HG02973 (cell line): ENCODE measurements around the gene CTXN1.
A peak's percentile ranks its signal among the peaks of the same experiment; 100 is the strongest.
"Not testable (repeated sequence)": the region's sequence is repeated elsewhere in the genome, so short reads cannot be mapped to it uniquely, and the experiment has no call there.

Experiments
- ATAC-seq: cut with Tn5 transposase; IDR thresholded peaks from one replicate; pipeline ENCODE4 v1.9.1; 2021; ENCODE audit warnings: moderate library complexity; ENCODE audit not compliant: unreplicated experiment

The CTXN1 gene

DNA sequence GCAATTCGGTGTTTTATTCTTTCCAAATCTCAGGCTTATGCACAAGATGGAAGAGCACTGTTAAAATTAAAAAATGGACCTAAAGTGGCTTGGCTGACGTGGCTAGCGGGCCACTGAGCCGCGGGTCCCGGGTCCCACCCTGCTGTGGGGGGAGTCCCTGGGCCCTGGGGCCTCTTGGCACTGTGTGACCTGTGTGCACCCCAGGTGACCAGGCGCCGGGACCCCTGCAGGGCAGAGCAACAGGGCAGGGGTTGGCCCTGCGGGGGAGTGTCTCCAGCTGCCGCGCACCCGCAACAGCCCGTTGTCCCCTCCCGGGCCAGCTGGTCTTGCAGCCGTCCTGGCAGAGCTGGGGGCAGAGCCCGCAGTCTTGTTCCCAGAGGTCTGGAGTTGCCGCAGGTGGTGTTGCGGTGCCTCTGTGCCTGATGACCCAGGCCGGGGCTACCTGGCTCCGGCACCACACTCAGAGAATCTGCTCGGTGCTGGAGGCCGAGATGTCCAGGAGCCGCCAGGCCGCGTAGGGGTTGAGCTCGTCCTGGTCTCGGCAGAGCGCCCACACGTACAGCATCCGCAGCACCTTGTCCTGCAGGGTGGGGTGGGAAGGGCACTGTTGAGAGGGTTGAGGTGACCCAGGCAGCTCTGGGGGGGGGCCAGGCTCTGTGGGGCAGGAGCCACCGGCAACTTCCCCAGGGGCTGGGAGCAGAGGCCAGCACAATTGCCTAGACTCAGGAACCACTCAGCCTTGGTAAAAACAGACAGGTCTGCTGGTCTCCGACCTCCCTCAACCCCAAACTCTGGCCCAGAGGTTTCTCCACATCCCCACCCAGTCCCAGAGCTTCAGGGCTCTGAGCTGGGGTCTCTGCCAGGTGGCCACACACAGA is 1.0 kb upstream of the CTXN1 start:
- ATAC-seq: no peak

DNA sequence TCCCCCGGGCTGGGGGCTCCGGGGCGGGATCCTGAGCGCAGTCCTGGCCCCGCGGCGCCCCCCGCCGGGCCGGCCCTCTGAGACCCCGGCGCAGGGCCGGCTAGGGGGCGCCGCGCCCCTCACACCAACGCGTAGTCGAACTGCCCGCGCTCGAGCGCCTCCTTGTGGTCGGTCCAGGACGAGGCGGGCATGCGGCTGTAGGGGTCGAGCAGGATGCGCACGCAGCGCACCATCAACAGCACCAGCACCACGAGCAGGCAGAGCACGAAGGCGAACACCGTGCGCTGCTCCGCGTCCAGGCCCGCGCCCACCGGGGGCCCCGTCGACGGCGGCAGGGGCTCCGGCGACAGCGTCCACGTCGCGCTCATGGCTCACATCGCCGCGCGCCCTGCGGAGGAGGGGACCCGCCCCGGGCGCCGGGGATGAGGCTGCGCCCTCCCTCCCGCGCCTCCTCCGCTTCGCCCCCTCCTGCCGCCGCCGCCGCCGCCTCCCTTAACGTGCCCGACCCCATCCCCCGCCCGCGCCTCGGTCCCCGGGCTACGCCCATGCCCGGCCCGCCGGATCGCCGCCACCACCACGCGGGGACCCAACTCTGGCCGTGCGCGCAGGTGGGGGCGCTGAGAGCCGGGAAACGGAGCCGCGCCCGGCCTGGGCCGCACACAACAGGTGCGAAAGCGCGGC is 624 bp downstream of the CTXN1 start:
- ATAC-seq: no peak

DNA sequence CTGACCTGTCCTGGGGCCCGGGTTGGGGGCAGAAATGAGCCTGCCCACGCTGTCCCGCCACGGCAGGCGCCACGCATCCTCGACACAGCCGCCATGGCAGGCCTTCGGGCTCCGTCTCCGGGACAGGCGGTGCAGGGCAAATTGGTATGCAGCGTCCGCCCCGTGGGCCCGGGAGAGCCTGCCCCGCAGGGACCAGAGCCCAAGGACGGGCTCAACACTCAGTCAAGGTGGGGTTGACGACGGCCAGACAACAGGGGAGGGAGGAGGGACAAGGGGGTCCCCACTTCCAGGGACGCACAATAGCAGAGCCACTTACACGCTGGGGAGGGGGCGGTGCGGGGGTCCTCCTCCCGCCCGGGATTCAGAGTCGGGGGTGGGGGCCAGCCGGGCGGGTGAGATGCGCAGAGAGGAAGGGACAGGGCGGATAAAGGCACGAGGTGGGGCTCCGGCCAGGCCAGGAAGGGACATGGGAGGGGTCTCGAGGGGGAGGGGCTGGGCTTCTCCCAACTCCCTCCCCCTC is 1.2 kb downstream of the CTXN1 start:
- ATAC-seq: no peak

DNA sequence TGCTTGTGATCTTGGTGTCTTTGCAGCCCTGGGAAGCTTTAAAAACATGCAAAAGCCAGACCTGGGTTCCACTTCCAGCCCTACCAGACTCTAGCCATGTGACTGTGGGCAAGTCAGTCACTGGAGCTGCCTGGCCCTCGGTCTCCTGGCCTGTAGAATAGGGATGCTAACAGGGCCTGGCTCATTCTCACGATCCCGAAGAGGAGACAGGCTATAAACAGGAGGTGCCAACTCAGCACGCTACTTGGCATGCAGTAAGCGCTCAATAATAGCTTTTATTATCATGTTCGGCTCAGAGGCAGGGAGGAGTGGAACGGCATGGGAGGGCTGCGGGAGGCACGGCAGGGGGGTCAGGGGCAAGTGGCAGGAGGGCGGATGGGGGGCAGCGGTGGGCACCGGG is 1.7 kb downstream of the CTXN1 start:
- ATAC-seq: no peak

DNA sequence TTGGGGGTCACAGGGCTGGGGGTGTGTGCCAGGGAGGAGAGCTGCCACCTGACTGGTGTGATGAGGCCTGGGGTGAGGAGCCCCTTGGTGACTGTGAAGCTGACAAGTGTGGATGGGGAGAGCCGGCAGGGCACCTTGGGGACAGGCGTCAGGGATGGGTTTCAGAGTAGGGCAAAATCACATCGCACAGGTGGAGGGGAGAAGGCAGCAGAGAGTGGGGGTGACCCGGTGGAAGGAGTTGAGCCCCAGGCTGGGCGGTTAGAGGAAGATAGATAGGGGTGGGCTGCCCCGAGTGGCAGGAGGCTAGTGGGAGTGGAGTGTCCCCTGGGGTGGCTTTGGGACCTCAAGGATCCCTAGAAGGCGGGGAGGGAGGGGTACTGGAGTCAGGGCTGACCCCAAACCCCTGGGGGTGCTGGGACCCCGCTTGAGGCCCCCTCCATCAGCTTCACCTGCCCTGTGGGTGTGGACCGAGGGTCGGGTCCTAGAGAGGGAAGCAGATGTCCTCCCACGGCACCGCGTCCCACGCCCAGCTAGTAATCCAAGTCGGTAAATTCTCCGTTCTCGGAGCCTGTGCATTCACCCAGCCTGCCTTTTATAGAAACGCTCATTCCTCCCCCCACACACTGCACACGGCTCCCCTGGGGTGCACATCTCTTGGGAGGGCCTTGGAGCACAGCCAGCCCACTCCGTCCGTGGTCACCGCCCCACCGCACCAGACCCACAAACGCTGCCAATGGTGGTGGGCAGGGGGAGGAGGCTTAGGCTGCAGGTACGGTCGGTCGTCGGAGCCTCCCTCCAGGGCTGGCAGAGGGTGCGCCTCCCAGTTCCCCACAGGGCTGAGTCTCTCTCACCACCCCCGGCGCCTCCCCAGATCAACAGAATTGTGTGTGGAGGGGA is 2.4 kb downstream of the CTXN1 start:
- ATAC-seq: no peak

DNA sequence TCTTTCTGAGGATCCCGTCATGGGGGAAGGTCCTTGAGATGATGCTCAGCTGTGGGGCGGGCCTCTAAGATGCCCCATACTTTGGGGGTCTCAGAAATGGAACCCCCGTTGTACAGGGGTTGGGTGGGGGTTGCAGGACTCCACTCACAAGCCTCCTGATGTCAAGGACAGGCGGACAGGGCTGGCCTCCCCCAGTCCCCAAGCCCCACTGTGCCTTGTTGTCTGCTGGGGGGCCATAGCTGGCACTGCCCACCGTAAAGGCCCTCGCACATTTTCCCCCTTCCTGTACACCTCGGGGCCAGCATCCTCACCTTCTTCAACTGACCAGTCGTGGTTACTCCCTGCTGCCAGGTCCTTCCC is 3.1 kb downstream of the CTXN1 start:
- ATAC-seq: no peak

DNA sequence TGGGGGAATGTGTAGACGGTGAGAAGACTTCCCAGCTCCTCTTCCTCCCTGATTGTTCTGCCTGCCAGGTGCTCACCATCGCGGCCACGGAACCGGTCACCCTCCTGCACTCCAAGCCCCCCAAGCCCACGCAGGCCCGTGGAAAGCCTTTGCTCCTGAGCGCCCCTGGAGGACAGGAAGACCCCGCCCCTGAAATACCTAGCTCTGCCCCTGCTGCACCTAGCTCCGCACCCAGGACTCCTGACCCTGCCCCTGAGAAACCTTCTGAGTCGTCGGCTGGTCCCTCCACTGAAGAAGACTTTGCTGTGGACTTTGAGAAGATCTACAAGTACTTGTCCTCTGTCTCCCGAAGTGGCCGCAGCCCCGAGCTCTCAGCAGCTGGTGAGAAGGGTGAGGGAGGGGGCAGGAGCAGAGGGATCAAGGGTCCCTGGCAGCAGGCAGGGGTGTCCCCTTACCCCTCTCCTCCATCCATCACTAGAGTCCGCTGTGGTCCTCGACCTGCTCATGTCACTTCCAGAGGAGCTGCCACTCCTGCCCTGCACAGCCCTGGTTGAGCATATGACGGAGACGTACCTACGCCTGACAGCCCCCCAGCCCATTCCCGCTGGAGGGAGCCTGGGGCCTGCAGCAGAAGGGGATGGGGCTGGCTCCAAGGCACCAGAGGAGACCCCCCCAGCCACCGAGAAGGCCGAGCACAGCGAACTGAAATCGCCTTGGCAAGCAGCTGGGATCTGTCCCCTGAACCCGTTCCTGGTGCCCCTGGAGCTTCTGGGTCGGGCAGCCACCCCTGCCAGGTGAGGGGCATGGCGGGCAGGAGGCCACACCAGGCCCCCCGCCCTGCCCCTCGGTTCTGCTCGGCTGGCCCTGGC is 3.7 kb downstream of the CTXN1 start:
- ATAC-seq: no peak

DNA sequence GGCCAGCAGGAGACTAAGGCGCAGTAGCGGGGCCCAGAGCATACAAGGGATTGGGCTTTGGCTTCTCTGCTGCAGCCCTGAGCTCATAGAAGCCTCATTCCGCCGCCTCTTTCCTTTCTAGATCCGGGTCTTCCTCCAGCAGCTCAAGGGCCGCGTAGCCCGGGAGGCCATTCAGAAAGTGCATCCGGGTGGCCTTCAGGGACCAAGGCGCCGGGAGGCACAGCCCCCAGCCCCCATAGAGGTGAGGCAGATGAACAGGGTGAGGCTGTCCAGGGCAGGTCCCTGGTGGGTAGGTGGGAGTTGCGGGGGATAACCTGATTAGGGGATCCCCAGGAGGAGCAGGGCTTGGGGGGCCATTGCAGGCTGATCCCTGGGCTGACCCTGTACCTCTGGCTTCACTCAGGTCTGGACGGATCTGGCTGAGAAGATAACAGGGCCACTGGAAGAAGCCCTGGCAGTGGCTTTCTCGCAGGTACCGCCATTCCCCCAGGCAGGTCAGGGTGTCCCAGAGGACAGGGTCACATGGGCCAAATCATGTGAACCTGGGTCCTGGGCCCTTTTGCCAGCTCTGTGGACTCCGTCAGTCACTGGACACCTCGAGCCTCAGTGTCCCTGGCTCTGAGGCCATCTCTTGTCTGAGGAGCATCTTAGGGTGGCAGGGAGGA is 4.5 kb downstream of the CTXN1 start:
- no peak for ATAC-seq

DNA sequence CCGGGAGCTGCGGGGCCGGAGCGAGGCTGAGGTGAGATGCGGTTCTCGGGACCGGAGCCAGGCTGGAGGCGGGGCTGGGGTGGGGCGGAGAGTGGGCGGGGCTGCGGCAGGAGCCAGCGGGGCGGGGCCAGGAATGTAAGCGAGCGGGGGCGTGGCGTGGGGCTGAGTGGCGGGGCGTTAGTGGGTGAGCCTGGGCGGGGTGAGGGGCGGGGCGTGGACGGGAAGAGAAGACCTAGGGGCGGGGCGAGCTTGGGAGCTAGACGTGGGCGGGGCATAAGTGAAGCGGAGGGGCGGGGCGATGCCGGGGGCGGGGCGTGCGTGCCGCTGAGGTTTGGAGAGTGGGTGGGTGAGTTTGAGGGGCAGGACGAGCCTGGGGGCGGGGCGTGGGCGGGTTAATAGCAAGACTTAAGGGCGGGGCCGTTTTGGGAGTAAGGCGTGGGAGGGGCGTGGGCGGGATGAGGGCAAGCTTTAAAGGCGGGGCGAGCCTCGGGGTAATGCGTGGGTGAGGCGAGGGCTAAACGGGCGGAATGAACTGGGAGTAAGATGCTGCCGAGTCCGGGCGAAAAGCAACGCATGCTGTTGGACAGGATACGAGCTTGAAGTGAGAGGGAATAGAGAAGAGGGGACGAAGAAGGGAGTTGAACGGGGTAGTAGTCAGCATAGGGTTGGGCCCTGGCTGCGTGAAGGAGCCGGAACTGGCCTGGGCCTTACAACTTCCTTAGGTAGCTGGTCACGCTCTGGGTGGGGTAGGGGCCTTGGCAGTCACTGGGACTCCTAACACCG is 5.2 kb downstream of the CTXN1 start:
- peak; percentile 31 for ATAC-seq

DNA sequence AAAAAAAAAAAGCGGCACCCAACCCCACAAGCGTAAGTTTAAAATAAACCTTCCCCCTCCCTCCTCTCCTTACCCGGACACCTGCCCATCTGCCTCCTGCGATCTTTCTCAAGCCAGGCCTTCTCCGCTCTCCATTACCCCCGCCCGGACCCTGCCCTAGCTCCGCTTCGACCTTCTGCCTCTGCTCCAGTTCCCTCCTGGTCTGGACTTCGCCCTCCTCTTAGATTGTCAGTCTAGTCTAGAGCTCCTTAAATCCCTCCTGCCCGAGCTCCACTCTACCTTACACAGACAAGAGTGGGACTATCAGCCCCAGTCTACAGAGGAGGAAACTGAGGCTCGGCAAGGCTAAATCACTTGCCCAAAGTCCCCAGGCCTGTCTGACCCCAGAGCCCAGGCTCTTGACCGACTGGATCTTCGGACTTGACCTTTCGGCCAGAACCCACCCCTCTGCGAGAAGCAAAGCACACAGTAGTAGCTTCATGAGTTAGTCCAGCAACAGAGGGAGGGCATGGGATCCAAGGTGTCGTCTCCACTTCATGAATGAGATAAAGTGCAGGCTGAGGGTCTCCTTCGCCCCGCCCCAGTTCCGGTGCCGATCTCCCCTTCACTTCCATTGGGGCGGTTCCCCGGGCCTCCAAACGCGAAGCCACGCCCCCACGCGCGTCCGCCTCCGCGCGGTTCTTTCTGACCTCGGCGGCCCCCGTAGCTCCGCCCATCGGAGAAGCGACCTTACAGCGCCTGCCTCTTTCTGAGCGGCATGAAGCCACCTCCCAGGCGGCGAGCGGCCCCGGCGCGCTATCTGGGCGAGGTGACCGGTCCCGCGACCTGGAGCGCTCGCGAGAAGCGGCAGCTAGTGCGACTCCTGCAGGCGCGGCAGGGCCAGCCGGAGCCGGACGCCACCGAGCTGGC is 6.1 kb downstream of the CTXN1 start, which contains the start of gene SNAPC2:
TSS of gene SNAPC2 (plus strand) at position 729 of the 909 bp plus-strand sequence. CDS start at position 758, 29 bp downstream.
- ATAC-seq: peak; percentile 42

DNA sequence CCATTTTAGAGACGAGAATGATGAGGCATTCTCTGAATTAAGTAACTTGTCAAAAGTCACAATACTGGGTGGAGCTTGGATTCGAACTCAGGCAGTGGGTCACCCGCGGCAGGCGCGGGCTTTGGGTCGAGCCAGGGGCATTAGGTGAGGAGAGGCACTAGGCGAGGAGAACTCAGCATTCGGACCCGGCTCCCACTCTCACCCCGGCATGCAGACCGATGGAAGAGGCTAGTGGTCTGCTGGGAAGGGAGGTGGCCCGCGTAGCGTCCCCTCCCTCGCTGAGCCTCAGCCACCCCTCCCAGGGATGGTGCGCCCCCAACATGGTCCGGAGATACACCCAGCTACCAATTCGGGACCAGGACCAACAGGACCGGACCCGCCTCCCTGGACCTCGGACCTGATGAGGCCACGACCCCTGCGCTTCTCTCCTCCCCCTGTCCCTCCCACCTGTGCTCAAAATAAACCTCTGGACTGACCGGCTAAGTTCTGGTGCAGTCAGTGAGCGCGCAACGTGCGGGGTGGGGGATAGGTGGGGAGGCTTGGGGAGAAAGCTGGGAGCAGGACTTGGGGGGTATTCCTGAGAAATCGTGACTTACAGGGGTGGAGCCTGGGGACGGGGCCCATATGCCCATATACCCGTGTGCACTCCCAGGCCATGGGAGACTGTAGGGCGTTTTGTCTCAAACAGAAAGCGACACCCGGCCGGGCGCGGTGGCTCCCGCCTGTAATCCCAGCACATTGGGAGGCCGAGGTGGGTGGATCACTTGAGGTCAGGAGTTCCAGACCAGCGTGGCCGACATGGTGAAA is 7.1 kb downstream of the CTXN1 start:
- ATAC-seq: no peak

DNA sequence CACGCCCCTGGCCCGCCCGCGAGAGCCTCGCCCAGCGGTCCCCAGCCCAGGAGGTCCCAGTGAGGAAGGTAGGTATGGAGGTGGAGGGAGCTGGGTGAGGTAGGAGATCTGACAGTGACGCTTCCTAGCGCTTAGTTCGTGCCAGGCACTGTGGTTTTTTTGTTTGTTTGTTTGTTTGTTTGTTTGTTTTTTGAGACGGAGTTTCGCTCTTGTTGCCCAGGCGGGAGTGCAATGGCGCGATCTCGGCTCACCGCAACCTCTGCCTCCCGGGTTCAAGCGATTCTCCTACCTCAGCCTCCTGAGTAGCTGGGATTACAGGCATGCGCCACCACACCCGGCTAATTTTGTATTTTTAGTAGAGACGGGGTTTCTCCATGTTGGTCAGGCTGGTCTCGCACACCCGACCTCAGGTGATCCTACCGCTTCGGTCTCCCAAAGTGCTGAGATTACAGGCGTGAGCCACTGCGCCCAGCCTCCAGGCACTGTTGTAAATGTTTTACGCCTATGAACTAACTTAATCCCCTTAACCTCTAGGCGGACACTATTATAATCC is 7.8 kb downstream of the CTXN1 start:
- not testable (repeated sequence) for ATAC-seq

DNA sequence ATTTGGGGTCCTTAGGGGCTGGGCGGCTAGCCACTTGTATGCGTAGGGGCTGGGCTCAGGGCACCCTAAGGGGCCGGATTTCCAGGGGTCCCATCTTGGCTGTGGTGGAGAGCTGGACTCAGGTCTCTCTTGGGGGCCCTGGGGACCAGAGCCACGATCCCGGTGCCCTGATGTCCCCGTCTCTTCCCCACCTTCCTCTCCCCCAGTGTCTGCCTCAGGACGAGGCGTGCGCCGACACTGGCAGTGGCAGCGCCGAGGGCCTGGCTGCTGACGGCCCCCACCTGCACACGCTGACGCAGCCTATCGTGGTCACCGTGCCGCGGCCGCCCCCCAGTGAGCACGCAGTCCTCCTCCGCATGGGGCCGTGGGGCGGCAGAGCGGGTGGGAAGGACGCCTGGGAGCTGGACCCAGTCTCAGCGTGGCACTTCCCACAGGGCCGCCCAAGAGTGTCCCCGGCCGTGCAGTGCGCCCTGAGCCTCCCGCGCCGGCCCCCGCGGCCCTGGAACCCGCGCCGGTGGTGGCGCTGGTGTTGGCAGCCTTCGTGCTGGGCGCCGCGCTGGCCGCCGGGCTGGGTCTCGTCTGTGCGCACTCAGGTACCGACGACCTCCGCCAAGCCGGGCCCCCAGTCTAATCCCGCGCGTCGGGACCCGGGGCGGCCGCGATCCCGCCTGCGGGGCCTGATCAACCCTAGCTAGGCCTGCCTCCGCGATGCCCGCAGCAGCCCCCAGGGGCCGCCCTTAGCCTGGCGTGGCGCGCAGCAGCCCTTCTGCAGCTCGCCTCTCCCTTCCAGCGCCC is 8.5 kb downstream of the CTXN1 start:
- no peak for ATAC-seq

DNA sequence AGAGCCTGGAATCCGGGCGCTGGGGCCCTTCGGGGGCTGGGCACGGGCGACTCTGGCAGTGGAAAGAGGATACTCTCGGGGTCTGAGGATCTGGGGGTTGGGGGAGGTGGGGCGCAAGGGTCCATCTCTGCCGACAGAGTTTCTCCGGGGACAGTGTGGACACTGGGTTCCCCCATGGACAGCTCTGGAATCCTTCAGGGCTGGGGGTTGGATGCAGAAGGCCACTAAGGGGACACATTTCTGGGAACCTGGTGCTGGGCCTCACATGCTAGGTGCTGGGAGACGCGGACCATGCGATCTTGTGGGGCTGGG is 9.0 kb downstream of the CTXN1 start:
- no peak for ATAC-seq

DNA sequence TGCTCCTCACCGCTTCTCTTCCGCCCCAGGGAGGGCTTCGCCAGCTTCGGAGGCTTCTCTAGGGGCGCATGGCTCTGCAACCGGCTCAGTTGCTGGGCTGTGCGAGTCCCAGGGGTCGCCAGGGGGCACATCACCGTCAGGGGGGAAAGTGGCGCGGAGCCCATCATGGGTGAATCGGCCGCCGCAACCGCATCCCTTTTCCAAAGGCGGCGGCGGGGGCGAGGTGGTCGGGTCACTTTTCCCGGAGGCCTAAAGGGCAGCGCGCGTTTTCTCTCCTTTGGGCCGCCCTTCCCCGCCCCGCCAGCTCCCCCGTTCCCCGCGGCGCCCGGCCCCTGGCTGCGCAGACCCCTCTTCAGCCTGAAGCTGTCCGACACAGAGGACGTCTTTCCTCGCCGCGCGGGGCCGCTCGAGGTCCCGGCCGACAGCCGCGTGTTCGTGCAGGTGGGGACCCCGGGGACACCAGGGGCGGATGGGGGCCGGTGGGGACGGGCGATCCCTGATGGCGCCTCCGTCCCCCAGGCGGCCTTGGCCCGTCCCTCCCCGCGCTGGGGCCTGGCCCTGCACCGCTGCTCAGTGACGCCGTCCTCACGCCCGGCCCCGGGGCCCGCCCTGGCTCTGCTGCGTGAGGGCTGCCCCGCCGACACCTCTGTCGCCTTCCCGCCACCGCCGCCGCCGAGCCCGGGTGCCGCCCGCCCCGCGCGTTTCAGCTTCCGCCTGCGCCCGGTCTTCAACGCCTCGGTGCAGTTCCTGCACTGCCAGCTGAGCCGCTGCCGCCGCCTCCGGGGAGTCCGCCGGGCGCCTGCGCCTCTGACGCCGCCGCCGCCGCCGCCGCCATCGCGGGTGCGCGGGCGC is 9.6 kb downstream of the CTXN1 start:
- no peak for ATAC-seq
